Activated CD4-positive, alpha-beta T cell treated with anti-CD3 and anti-CD28 coated beads, Interleukin-2, amount 10 ng/mL, durations not matched to agents 7 days and 5 days (primary cell): ENCODE measurements around the gene UBR2. TPM values are rescaled to one million over a fixed set of nuclear protein-coding genes. Genes with fewer than 3 reads are reported as not detected.
"Not testable (repeated sequence)": the region's sequence is repeated elsewhere in the genome, so short reads cannot be mapped to it uniquely, and the experiment has no call there.

ENCODE experiments used
- CTCF ChIA-PET: fragments of 350-600 bp; sonication (Branson Sonifier 250); formaldehyde crosslinking; loops from one replicate; lab custom pipeline; 2021; ENCODE audit warnings: antibody characterized with exemption; lab: Charles Lee
- POLR2A ChIA-PET: fragments of 350-600 bp; sonication (Branson Sonifier 250); formaldehyde crosslinking; loops from one replicate; lab custom pipeline; 2021; ENCODE audit warnings: antibody characterized with exemption; lab: Charles Lee
- DNase-seq: peaks from one replicate; pipeline ENCODE4 v3.0.0-alpha.2; 2020
- H3K27ac Mint-ChIP-seq: one replicate; pipeline ENCODE4 v1.8.0; 2021; ENCODE audit warnings: mild to moderate bottlenecking, moderate library complexity, mixed read lengths
- H3K27me3 Mint-ChIP-seq: one replicate; pipeline ENCODE4 v1.8.0; 2021; ENCODE audit warnings: mixed read lengths
- H3K36me3 Mint-ChIP-seq: one replicate; pipeline ENCODE4 v1.8.0; 2021; ENCODE audit warnings: low read depth, mixed read lengths
- H3K4me1 Mint-ChIP-seq: one replicate; pipeline ENCODE4 v1.8.0; 2021; ENCODE audit warnings: mixed read lengths
- H3K4me3 Mint-ChIP-seq: one replicate; pipeline ENCODE4 v1.8.0; 2021; ENCODE audit warnings: mild to moderate bottlenecking, moderate library complexity, mixed read lengths
- H3K9me3 Mint-ChIP-seq: one replicate; pipeline ENCODE4 v1.8.0; 2021; ENCODE audit warnings: mixed read lengths
- total RNA-seq, 2 experiments: library from RNA; stranded (reverse); gene quantifications; one replicate each; pipeline ENCODE4 v1.2.3, GENCODE V29; 2021

UBR2 gene
- total RNA-seq, 2 experiments from 2014 or later, result 30.2 to 32.1 TPM

GRCh38 chr6:42559276-42559675, 4.6 kb upstream of the UBR2 start:
- H3K4me3 Mint-ChIP-seq, result not testable (repeated sequence)

GRCh38 chr6:42561986-42562385, 1.8 kb upstream of the UBR2 start:
- no peak overlapping the region for H3K4me3 Mint-ChIP-seq
- DNase-seq, result no peak
- H3K4me1 Mint-ChIP-seq, result peaks cover 23% of the 10 kb centered on the region
- no peaks in the 10 kb centered on the region for H3K9me3 Mint-ChIP-seq
- no peak overlapping the region for H3K27ac Mint-ChIP-seq
- CTCF ChIA-PET, result interaction anchor here (0.7 to 6.2 kb wide), 2 partner anchors 14 to 324 kb away, joined by 3 to 48 read pairs; no protein-coding TSS in a partner anchor
- H3K36me3 Mint-ChIP-seq, result peaks cover 20% of the 10 kb centered on the region
- POLR2A ChIA-PET, result no interaction called here
- no peaks in the 10 kb centered on the region for H3K27me3 Mint-ChIP-seq

More at GRCh38 chr6:42559276-42559675, 4.6 kb upstream of the UBR2 start:
- H3K27ac Mint-ChIP-seq, POLR2A ChIA-PET, H3K9me3 Mint-ChIP-seq, DNase-seq, H3K36me3 Mint-ChIP-seq, H3K27me3 Mint-ChIP-seq: not testable (repeated sequence)
- peaks cover 26% of the 10 kb centered on the region for H3K4me1 Mint-ChIP-seq
- CTCF ChIA-PET, result interaction anchor here (0.6 to 1.4 kb wide), 4 partner anchors 11 to 1215 kb away, joined by 3 to 10 read pairs (median 4); no protein-coding TSS in a partner anchor

GRCh38 chr6:42562788-42563405, 932 bp upstream of the UBR2 start:
- H3K36me3 Mint-ChIP-seq, result peaks cover 24% of the 10 kb centered on the region

GRCh38 chr6:42564506-42564825, 637 bp downstream of the UBR2 start:
- Mint-ChIP-seq H3K27ac (peak overlapping the region; percentile 95), H3K36me3 (peaks cover 32% of the 10 kb centered on the region), H3K9me3 (no peaks in the 10 kb centered on the region), H3K4me1 (peaks cover 39% of the 10 kb centered on the region), H3K4me3 (peak overlapping the region; percentile 99), H3K27me3 (no peaks in the 10 kb centered on the region)
- DNase-seq, result no peak
- CTCF ChIA-PET, result interaction anchor here (0.7 to 6.2 kb wide), 7 partner anchors 8 to 642 kb away, joined by 3 to 48 read pairs (median 7); no protein-coding TSS in a partner anchor
- POLR2A ChIA-PET, result interaction anchor here (0.6 kb wide), 1 partner anchor 10 kb away, joined by 3 read pairs; no protein-coding TSS in a partner anchor

More at GRCh38 chr6:42562788-42563405, 932 bp upstream of the UBR2 start:
- Mint-ChIP-seq H3K27me3 (no peaks in the 10 kb centered on the region), H3K4me3 (peak overlapping the region; percentile 99), H3K27ac (no peak overlapping the region), H3K9me3 (no peaks in the 10 kb centered on the region), H3K4me1 (peaks cover 26% of the 10 kb centered on the region)
- no peak for DNase-seq
- CTCF ChIA-PET, result interaction anchor here (1.1 to 6.2 kb wide), 10 partner anchors 9 to 477 kb away, joined by 3 to 48 read pairs (median 4); no protein-coding TSS in a partner anchor
- POLR2A ChIA-PET, result interaction anchor here (0.6 to 0.7 kb wide), 2 partner anchors 12 to 482 kb away, joined by 3 to 4 read pairs; no protein-coding TSS in a partner anchor

- POLR2A ChIA-PET, result no interaction called here
- CTCF ChIA-PET, result interaction anchor here (0.7 to 6.2 kb wide), 3 partner anchors 18 to 1192 kb away, joined by 3 to 48 read pairs (median 4); no protein-coding TSS in a partner anchor
- peaks cover 32% of the 10 kb centered on the region for H3K36me3 Mint-ChIP-seq
- no peak for DNase-seq
- H3K4me1 Mint-ChIP-seq, result peaks cover 48% of the 10 kb centered on the region
- peak overlapping the region; percentile 95 for H3K27ac Mint-ChIP-seq
- no peaks in the 10 kb centered on the region for H3K9me3 Mint-ChIP-seq
- no peaks in the 10 kb centered on the region for H3K27me3 Mint-ChIP-seq
- H3K4me3 Mint-ChIP-seq, result peak overlapping the region; percentile 99
Observed at GRCh38 chr6:42565823-42566613, 2.2 kb downstream of the UBR2 start.

GRCh38 chr6:42566614-42567208, 2.9 kb downstream of the UBR2 start:
- Mint-ChIP-seq H3K4me1 (peaks cover 54% of the 10 kb centered on the region), H3K9me3 (no peaks in the 10 kb centered on the region), H3K27me3 (no peaks in the 10 kb centered on the region), H3K36me3 (peaks cover 32% of the 10 kb centered on the region), H3K4me3 (peak overlapping the region; percentile 99), H3K27ac (peak overlapping the region; percentile 33)
- no peak for DNase-seq
- POLR2A ChIA-PET, result no interaction called here
- CTCF ChIA-PET, result interaction anchor here (0.7 to 1.2 kb wide), 3 partner anchors 19 to 1193 kb away, joined by 3 to 5 read pairs (median 4); no protein-coding TSS in a partner anchor

- H3K27ac Mint-ChIP-seq, result peak overlapping the region; percentile 33
- CTCF ChIA-PET, result interaction anchor here (1.2 kb wide), 1 partner anchor 20 kb away, joined by 5 read pairs; no protein-coding TSS in a partner anchor
- DNase-seq, H3K9me3 Mint-ChIP-seq, H3K27me3 Mint-ChIP-seq, POLR2A ChIA-PET, H3K4me3 Mint-ChIP-seq: not testable (repeated sequence)
- peaks cover 59% of the 10 kb centered on the region for H3K4me1 Mint-ChIP-seq
- peaks cover 32% of the 10 kb centered on the region for H3K36me3 Mint-ChIP-seq
Observed at GRCh38 chr6:42567237-42567636, 3.4 kb downstream of the UBR2 start.

- H3K36me3 Mint-ChIP-seq, result peaks cover 45% of the 10 kb centered on the region
- H3K9me3 Mint-ChIP-seq, result no peaks in the 10 kb centered on the region
- peak overlapping the region; percentile 41 for H3K4me3 Mint-ChIP-seq
- ChIA-PET CTCF (interaction anchor here (0.8 kb wide), 1 partner anchor 23 kb away, joined by 3 read pairs; no protein-coding TSS in a partner anchor), POLR2A (interaction anchor here (0.5 kb wide), 1 partner anchor 212 kb away, joined by 3 read pairs; no protein-coding TSS in a partner anchor)
- H3K4me1 Mint-ChIP-seq, result peaks cover 66% of the 10 kb centered on the region
- H3K27me3 Mint-ChIP-seq, result no peaks in the 10 kb centered on the region
- peak overlapping the region; percentile 78 for H3K27ac Mint-ChIP-seq
- no peak for DNase-seq
Observed at GRCh38 chr6:42569102-42570028, 5.5 kb downstream of the UBR2 start.

- H3K27me3 Mint-ChIP-seq, result no peaks in the 10 kb centered on the region
- peaks cover 39% of the 10 kb centered on the region for H3K36me3 Mint-ChIP-seq
- DNase-seq, result no peak
- ChIA-PET POLR2A (interaction anchor here (0.7 kb wide), 1 partner anchor 8 kb away, joined by 3 read pairs; no protein-coding TSS in a partner anchor), CTCF (interaction anchor here (0.6 to 1.6 kb wide), 8 partner anchors 8 to 1426 kb away, joined by 3 to 8 read pairs (median 4); partner anchors contain the start of gene UBR2)
- H3K27ac Mint-ChIP-seq, result peak overlapping the region; percentile 82
- peak overlapping the region; percentile 60 for H3K4me3 Mint-ChIP-seq
- H3K9me3 Mint-ChIP-seq, result no peaks in the 10 kb centered on the region
- peaks cover 57% of the 10 kb centered on the region for H3K4me1 Mint-ChIP-seq
Observed at GRCh38 chr6:42571611-42572342, 7.9 kb downstream of the UBR2 start.

GRCh38 chr6:42572523-42572922, 8.7 kb downstream of the UBR2 start:
- peak overlapping the region; percentile 46 for H3K4me3 Mint-ChIP-seq

GRCh38 chr6:42576538-42576937, 12.7 kb downstream of the UBR2 start:
- peaks cover 33% of the 10 kb centered on the region for H3K4me1 Mint-ChIP-seq
- H3K27me3 Mint-ChIP-seq, H3K27ac Mint-ChIP-seq, POLR2A ChIA-PET, H3K4me3 Mint-ChIP-seq, CTCF ChIA-PET, H3K9me3 Mint-ChIP-seq, DNase-seq: not testable (repeated sequence)
- peaks cover 51% of the 10 kb centered on the region for H3K36me3 Mint-ChIP-seq

More at GRCh38 chr6:42572523-42572922, 8.7 kb downstream of the UBR2 start:
- Mint-ChIP-seq H3K36me3 (peaks cover 38% of the 10 kb centered on the region), H3K27me3 (no peaks in the 10 kb centered on the region), H3K9me3 (no peaks in the 10 kb centered on the region), H3K4me1 (peaks cover 51% of the 10 kb centered on the region), H3K27ac (peak overlapping the region; percentile 82)
- POLR2A ChIA-PET, result interaction anchor here (0.7 kb wide), 1 partner anchor 9 kb away, joined by 3 read pairs; no protein-coding TSS in a partner anchor
- peak; percentile 16 for DNase-seq
- CTCF ChIA-PET, result interaction anchor here (0.7 to 1.6 kb wide), 4 partner anchors 8 to 105 kb away, joined by 3 to 8 read pairs (median 5); partner anchors contain the start of gene UBR2
